Naive thymus-derived CD4-positive, alpha-beta T cell (primary cell): ENCODE data around the gene LARP7. TPM values are rescaled to one million over a fixed set of nuclear protein-coding genes. Genes with fewer than 3 reads are reported as not detected.
"Not testable (repeated sequence)": the region's sequence is repeated elsewhere in the genome, so short reads cannot be mapped to it uniquely, and the experiment has no call there.

Source experiments
- ATAC-seq: fragments of 150-1000 bp; cut with Tn5 transposase; 2 replicates; pipeline ENCODE4 v1.10.0; 2021; ENCODE audit warnings: mild to moderate bottlenecking, moderate library complexity
- CTCF ChIA-PET: fragments of 350-600 bp; sonication (Branson Sonifier 250); formaldehyde crosslinking; loops from one replicate; lab custom pipeline; 2021; ENCODE audit warnings: antibody characterized with exemption; lab: Charles Lee
- POLR2A ChIA-PET: fragments of 350-600 bp; sonication (Branson Sonifier 250); formaldehyde crosslinking; loops from one replicate; lab custom pipeline; 2021; ENCODE audit warnings: antibody characterized with exemption, inconsistent platforms; lab: Charles Lee
- DNase-seq, 9 donors: peaks; one replicate each; pipeline versions ENCODE4 v3.0.0 to v3.0.0-alpha.2; 2020 to 2022; ENCODE audit warnings: mixed read lengths in 1 of 9
- H3K27ac ChIP-seq: one replicate; pipeline ENCODE4 v1.7.0; 2013; ENCODE audit warnings: mild to moderate bottlenecking, low read depth, low read length, moderate library complexity
- H3K27me3 ChIP-seq, 2 donors: one replicate each; pipeline ENCODE4 v1.7.0; 2013; ENCODE audit warnings: low read length in 2 of 2, mild to moderate bottlenecking in 2 of 2, moderate library complexity in 2 of 2; ENCODE audit not compliant: control insufficient read depth in 2 of 2, insufficient read depth in 2 of 2
- H3K36me3 ChIP-seq, 3 experiments: 1 replicate in 2 of 3; 2 replicates in 1 of 3; pipeline ENCODE4 v1.7.0; 2013; ENCODE audit warnings: low read length in 3 of 3, mild to moderate bottlenecking in 3 of 3, moderate library complexity in 1 of 3; ENCODE audit not compliant: insufficient read depth in 3 of 3, control insufficient read depth in 2 of 3
- H3K4me1 ChIP-seq, 2 donors: one replicate each; pipeline ENCODE4 v1.7.0; 2013; ENCODE audit warnings: low read length in 2 of 2, mild to moderate bottlenecking in 2 of 2, moderate library complexity in 1 of 2; ENCODE audit not compliant: control insufficient read depth in 2 of 2, insufficient read depth in 2 of 2
- H3K4me3 ChIP-seq: 2 replicates; pipeline ENCODE4 v1.7.0; 2013; ENCODE audit warnings: mild to moderate bottlenecking, low read length
- H3K9me3 ChIP-seq, 3 experiments: 1 replicate in 2 of 3; 2 replicates in 1 of 3; pipeline ENCODE4 v1.7.0; 2013; ENCODE audit warnings: low read length in 3 of 3; ENCODE audit not compliant: control insufficient read depth in 2 of 3
- H3K27ac Mint-ChIP-seq, 9 donors: one replicate each; pipeline ENCODE4 v1.8.0; 2020 to 2022; ENCODE audit warnings: mixed read lengths in 9 of 9, mild to moderate bottlenecking in 8 of 9, moderate library complexity in 5 of 9, inconsistent platforms in 2 of 9
- H3K27me3 Mint-ChIP-seq, 5 donors: one replicate each; pipeline ENCODE4 v1.8.0; 2021 to 2022; ENCODE audit warnings: mixed read lengths in 5 of 5, mild to moderate bottlenecking in 1 of 5
- H3K36me3 Mint-ChIP-seq, 5 donors: one replicate each; pipeline ENCODE4 v1.8.0; 2020 to 2022; ENCODE audit warnings: mixed read lengths in 5 of 5, mild to moderate bottlenecking in 3 of 5, inconsistent platforms in 1 of 5
- H3K4me1 Mint-ChIP-seq, 7 donors: one replicate each; pipeline ENCODE4 v1.8.0; 2020 to 2022; ENCODE audit warnings: mixed read lengths in 7 of 7, mild to moderate bottlenecking in 3 of 7, inconsistent platforms in 1 of 7
- H3K4me3 Mint-ChIP-seq, 10 donors: one replicate each; pipeline ENCODE4 v1.8.0; 2020 to 2022; ENCODE audit warnings: mild to moderate bottlenecking in 10 of 10, mixed read lengths in 10 of 10, moderate library complexity in 6 of 10, inconsistent platforms in 2 of 10
- H3K9me3 Mint-ChIP-seq, 11 donors: one replicate each; pipeline ENCODE4 v1.8.0; 2020 to 2022; ENCODE audit warnings: mixed read lengths in 11 of 11, mild to moderate bottlenecking in 4 of 11, inconsistent platforms in 1 of 11, moderate library complexity in 1 of 11
- intact Hi-C, 2 donors: fragments of 100-400 bp; cut with micrococcal nuclease; formaldehyde crosslinking; loops; one replicate each; pipeline ENCODE4 v1.15.1; 2023
- polyA plus RNA-seq, 2 donors: library from polyadenylated mRNA; unstranded; fragments of 300-500 nt; fragmentation: Illumina TruSeq; gene quantifications; one replicate each; pipeline ENCODE4 v1.2.3, GENCODE V29; 2021
- total RNA-seq, 6 experiments: library from RNA in 5 of 6; stranded (reverse) in 5 of 6; gene quantifications; 1 replicate in 5 of 6; 2 replicates in 1 of 6; pipeline ENCODE4 v1.2.3 and lab custom pipeline; 2021 to 2026

The LARP7 gene
- total and polyA plus RNA-seq, 7 experiments from 2014 or later, result 28.6 to 48.2 (median 44.8) TPM

DNA sequence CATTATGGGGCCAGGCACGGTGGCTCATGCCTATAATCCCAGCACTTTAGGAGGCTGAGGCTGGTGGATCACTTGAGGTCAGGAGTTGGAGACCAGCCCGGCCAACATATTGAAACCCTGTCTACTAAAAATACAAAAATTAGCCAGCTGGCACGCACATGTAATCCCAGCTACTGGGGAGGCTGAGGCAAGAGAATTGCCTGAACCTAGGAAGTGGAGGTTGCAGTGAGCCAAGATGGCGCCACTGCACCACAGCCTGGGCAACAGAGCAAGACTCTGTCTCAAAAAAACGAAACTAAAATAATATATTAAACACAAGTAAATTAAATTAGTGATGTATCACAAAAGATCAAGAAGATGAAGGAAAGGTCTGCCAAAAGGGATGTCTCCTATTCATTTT lies 19.2 kb downstream of the LARP7 start:
- H3K4me1 Mint-ChIP-seq, ATAC-seq, H3K27me3 ChIP-seq, H3K9me3 Mint-ChIP-seq, DNase-seq, H3K27me3 Mint-ChIP-seq, H3K9me3 ChIP-seq, H3K4me3 Mint-ChIP-seq, H3K4me3 ChIP-seq, H3K4me1 ChIP-seq, POLR2A ChIA-PET, H3K27ac ChIP-seq, intact Hi-C loops, H3K27ac Mint-ChIP-seq, CTCF ChIA-PET: not testable (repeated sequence)
- peaks cover 8 to 33% (median 20%) of the 10 kb centered on the region in 5 donors for H3K36me3 Mint-ChIP-seq
- H3K36me3 ChIP-seq, result peaks cover 13 to 41% (median 28%) of the 10 kb centered on the region in 3 experiments

DNA sequence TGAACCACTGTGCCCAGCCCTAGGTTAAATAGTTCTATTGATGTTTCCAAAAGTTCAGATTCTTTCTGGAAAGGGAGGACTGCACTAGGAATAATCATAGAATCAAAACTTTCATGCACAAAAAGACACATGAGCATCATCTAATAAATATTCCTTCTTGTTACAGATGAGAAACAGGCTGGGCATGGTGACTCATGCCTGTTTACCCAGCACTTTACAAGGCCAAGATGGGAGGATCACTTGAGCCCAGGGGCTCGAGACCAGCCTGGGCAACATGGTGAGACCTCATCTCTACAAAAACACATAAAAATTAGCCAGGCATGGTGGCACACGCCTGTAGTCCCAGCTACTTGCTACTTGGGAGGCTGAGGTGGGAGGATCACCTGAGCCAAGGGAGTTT lies 27.7 kb downstream of the LARP7 start:
- ChIA-PET POLR2A (no interaction called here), CTCF (no interaction called here)
- no peak for DNase-seq
- no peak overlapping the region for H3K4me3 ChIP-seq
- no peak for ATAC-seq
- H3K27me3 ChIP-seq, result no peaks in the 10 kb centered on the region
- no peaks in the 10 kb centered on the region for H3K36me3 ChIP-seq
- Mint-ChIP-seq H3K27ac (no peak overlapping the region), H3K9me3 (no peaks in the 10 kb centered on the region), H3K4me3 (no peak overlapping the region), H3K36me3 (peaks cover 0 to 10% (median 4%) of the 10 kb centered on the region in 5 donors), H3K27me3 (no peaks in the 10 kb centered on the region), H3K4me1 (peaks cover 0 to 3% (median 0%) of the 10 kb centered on the region in 7 donors)
- H3K9me3 ChIP-seq, result no peaks in the 10 kb centered on the region
- no peaks in the 10 kb centered on the region for H3K4me1 ChIP-seq
- intact Hi-C loops, result no loop called here
- no peak overlapping the region for H3K27ac ChIP-seq

DNA sequence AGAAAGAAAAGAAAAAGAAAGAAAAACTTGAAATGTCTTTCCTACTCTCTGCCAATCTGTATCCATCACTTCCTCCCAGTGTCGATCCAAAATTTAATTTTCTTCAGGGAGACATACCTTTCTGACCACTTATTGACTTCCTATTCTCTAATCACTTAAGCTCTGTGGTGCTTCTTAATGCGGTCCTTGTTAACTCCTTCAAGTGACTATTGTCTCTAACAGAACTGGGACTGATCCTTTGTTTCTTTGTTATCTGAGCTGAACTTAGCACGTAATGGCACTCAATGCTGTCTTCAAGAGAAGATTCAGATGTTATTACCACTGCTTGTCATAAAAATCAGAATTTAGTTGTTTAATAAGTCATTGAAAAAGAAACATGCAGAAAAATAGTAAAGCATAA lies 31.2 kb downstream of the LARP7 start:
- H3K27me3 Mint-ChIP-seq, result no peaks in the 10 kb centered on the region

DNA sequence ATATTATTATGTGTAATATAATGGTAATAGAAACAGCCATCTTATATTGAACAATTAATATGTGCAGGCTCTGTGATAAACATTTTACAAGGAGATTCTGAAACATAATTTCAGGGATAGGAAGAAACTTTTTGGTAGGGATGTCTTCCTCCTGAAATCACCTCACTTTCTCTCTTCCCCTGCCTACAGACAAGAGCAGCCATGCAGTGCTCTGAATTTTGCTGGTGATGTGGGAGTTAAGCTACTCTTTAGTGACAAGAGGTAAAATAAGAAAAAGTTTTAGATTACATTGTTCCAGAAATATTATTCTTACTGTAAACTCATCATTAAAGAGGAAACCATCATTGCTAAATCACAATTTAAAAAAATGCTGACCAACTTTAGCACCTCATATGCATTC lies 36.1 kb downstream of the LARP7 start:
- no peaks in the 10 kb centered on the region for H3K9me3 Mint-ChIP-seq
- ATAC-seq (no peak), DNase-seq (no peak)
- Histone ChIP-seq H3K4me1 (no peaks in the 10 kb centered on the region), H3K9me3 (no peaks in the 10 kb centered on the region), H3K27me3 (no peaks in the 10 kb centered on the region), H3K27ac (no peak overlapping the region), H3K36me3 (no peaks in the 10 kb centered on the region), H3K4me3 (no peak overlapping the region)
- peaks cover 0 to 3% (median 2%) of the 10 kb centered on the region in 5 donors for H3K36me3 Mint-ChIP-seq
- ChIA-PET CTCF (interaction anchor here (1.0 kb wide), 1 partner anchor 65 kb away, joined by 3 read pairs; no protein-coding TSS in a partner anchor), POLR2A (no interaction called here)
- H3K4me3 Mint-ChIP-seq, result no peak overlapping the region
- H3K27ac Mint-ChIP-seq, result no peak overlapping the region
- H3K27me3 Mint-ChIP-seq, result peaks cover 0 to 2% (median 0%) of the 10 kb centered on the region in 5 donors
- intact Hi-C loops, result no loop called here
- no peaks in the 10 kb centered on the region for H3K4me1 Mint-ChIP-seq

More for the DNA sequence above, 31.2 kb downstream of the LARP7 start:
- H3K9me3 Mint-ChIP-seq, result no peaks in the 10 kb centered on the region
- Histone ChIP-seq H3K27ac (no peak overlapping the region), H3K4me1 (no peaks in the 10 kb centered on the region), H3K27me3 (no peaks in the 10 kb centered on the region), H3K4me3 (no peak overlapping the region), H3K9me3 (no peaks in the 10 kb centered on the region), H3K36me3 (no peaks in the 10 kb centered on the region)
- no peak overlapping the region for H3K4me3 Mint-ChIP-seq
- ChIA-PET POLR2A (no interaction called here), CTCF (no interaction called here)
- DNase-seq, result no peak
- peaks cover 0 to 10% (median 4%) of the 10 kb centered on the region in 5 donors for H3K36me3 Mint-ChIP-seq
- intact Hi-C loops, result no loop called here
- no peak overlapping the region for H3K27ac Mint-ChIP-seq
- no peak for ATAC-seq
- H3K4me1 Mint-ChIP-seq, result no peaks in the 10 kb centered on the region

DNA sequence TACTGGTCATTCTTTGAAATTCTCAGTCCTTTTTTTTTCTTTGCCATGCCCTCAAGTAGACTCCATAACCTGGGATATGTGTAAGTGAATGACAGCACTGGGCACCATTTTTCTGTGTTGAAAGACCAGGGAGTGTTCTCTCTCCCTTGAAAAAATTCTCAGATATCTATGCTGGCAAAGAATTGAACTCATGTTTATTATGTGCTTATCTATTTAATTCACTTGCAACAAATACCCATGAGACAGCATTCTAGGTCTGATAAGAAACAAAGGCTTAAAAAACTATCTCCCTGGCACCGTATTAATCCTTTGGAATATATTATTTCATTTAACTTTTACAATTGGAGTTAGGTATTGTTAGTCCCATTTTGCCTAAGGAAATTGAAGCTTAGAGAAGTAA lies 36.7 kb downstream of the LARP7 start:
- no peak overlapping the region for H3K4me3 ChIP-seq
- Mint-ChIP-seq H3K4me3 (no peak overlapping the region), H3K4me1 (no peaks in the 10 kb centered on the region), H3K27ac (no peak overlapping the region), H3K36me3 (no peaks in the 10 kb centered on the region), H3K9me3 (no peaks in the 10 kb centered on the region), H3K27me3 (peaks cover 0 to 2% (median 0%) of the 10 kb centered on the region in 5 donors)
- DNase-seq (no peak), ATAC-seq (no peak)
- no peaks in the 10 kb centered on the region for H3K9me3 ChIP-seq
- POLR2A ChIA-PET, result no interaction called here
- no peaks in the 10 kb centered on the region for H3K4me1 ChIP-seq
- no peaks in the 10 kb centered on the region for H3K36me3 ChIP-seq
- CTCF ChIA-PET, result interaction anchor here (1.0 kb wide), 1 partner anchor 64 kb away, joined by 3 read pairs; no protein-coding TSS in a partner anchor
- H3K27ac ChIP-seq, result no peak overlapping the region
- intact Hi-C loops, result no loop called here
- H3K27me3 ChIP-seq, result no peaks in the 10 kb centered on the region

DNA sequence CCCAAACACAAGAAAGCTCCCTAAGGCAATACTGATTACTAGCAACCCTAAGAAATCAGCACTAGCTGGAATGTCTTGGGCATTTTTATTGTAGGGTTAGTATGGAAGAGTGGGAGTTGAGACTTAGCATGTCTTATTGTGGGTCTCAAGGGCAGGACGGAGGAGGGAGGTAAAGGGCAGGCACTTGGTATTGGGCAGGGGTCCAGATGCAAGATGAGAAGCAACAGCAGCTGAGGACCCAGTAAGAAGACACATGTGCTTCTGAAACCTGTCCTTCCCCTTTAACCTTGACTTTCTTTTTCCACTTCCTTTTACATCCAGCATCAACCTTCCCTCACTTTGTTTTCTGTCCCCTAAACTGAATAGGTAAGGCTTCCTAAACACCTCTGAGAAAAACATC lies 37.4 kb downstream of the LARP7 start:
- Mint-ChIP-seq H3K4me1 (no peaks in the 10 kb centered on the region), H3K9me3 (no peaks in the 10 kb centered on the region), H3K27me3 (peaks cover 0 to 2% (median 0%) of the 10 kb centered on the region in 5 donors), H3K4me3 (no peak overlapping the region), H3K36me3 (no peaks in the 10 kb centered on the region), H3K27ac (peak overlapping the region in 1 of 9 donors; percentile 18)
- ChIA-PET CTCF (no interaction called here), POLR2A (no interaction called here)
- no peak for DNase-seq
- intact Hi-C loops, result no loop called here
- ATAC-seq, result no peak
- no peaks in the 10 kb centered on the region for H3K27me3 ChIP-seq
- no peak overlapping the region for H3K4me3 ChIP-seq
- H3K27ac ChIP-seq, result no peak overlapping the region
- no peaks in the 10 kb centered on the region for H3K9me3 ChIP-seq
- H3K36me3 ChIP-seq, result no peaks in the 10 kb centered on the region
- H3K4me1 ChIP-seq, result no peaks in the 10 kb centered on the region

DNA sequence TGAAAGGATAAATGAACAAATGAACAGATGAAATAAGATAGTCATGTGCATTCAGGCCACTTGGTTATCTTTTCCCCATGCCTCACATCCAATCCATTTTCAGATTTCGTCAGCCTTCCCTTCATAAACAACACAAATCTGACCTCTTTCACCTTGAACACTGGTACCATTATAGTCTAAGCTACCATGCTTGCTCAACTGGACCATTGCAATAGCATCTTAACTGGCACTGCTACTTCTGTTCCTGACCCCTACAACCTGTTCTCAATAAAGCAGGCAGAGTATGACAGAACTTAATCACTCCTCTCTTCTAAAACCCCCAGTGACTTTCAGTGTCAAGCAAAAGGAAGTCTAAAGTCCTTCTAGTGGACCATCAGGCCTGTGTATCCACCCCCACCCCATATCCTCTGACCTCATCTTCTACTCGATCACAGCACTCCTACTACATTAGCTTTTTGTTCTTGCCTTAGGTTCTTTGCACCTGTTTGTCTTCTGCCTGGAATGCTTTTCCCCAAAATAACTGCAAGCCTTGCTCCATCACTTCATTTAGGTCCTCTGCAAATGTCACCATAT lies 40.7 kb downstream of the LARP7 start:
- no peaks in the 10 kb centered on the region for H3K27me3 ChIP-seq
- H3K36me3 ChIP-seq, result no peaks in the 10 kb centered on the region
- no peaks in the 10 kb centered on the region for H3K4me1 ChIP-seq
- no peaks in the 10 kb centered on the region for H3K9me3 Mint-ChIP-seq
- H3K9me3 ChIP-seq, result no peaks in the 10 kb centered on the region
- H3K4me3 ChIP-seq, result no peak overlapping the region
- intact Hi-C loops, result no loop called here
- no peaks in the 10 kb centered on the region for H3K36me3 Mint-ChIP-seq
- ChIA-PET POLR2A (no interaction called here), CTCF (no interaction called here)
- ATAC-seq (no peak), DNase-seq (no peak)
- no peak overlapping the region for H3K27ac ChIP-seq
- peaks cover 0 to 2% (median 0%) of the 10 kb centered on the region in 5 donors for H3K27me3 Mint-ChIP-seq
- no peaks in the 10 kb centered on the region for H3K4me1 Mint-ChIP-seq
- H3K4me3 Mint-ChIP-seq, result no peak overlapping the region
- H3K27ac Mint-ChIP-seq, result no peak overlapping the region
